NCI-H82 (cell line): ENCODE measurements around the gene MAGIX.

Experiments used
- DNase-seq: peaks from one replicate; lab custom pipeline; 2025; lab: John Stamatoyannopoulos, UW

The MAGIX gene

DNA sequence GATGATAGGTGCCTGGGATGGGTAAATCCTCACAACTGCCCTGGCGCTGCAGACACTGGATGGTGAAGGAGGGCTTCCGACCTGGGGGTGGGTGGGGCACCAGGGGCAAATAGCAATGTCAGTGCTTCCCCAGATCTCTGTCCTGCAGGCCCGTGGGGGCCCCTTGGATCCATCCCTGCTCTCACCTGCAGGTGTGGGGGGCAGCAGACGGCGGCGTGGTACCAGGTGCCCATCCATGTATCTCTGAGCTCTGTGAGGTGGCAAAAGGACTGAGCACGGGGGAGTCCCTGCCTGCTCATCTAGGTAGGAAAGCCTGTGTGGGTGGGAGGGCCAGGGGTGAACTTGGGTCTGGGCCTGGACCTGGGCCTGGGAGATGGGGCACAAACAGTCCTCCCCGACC, 44.0 kb downstream of the MAGIX start:
- no peak for DNase-seq

DNA sequence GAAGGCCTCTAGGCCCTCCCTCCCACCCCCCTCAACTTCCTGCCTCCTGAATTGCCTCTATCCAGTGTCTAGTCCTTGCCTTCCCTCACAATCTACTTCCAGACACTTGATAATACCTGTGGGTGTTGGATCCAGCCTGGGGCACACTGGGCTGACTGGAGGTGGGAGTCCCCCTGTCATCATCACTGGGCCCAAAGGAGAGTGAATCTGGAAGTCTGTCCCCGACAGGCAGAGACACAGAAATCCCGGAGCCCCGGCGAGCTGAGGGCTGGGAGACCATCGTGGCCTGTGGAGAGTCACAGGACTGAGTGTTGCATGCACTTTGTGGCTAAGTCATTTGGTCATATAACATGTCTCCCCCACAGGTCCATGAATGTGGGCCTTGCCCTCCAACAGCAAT, 45.8 kb downstream of the MAGIX start:
- no peak for DNase-seq

DNA sequence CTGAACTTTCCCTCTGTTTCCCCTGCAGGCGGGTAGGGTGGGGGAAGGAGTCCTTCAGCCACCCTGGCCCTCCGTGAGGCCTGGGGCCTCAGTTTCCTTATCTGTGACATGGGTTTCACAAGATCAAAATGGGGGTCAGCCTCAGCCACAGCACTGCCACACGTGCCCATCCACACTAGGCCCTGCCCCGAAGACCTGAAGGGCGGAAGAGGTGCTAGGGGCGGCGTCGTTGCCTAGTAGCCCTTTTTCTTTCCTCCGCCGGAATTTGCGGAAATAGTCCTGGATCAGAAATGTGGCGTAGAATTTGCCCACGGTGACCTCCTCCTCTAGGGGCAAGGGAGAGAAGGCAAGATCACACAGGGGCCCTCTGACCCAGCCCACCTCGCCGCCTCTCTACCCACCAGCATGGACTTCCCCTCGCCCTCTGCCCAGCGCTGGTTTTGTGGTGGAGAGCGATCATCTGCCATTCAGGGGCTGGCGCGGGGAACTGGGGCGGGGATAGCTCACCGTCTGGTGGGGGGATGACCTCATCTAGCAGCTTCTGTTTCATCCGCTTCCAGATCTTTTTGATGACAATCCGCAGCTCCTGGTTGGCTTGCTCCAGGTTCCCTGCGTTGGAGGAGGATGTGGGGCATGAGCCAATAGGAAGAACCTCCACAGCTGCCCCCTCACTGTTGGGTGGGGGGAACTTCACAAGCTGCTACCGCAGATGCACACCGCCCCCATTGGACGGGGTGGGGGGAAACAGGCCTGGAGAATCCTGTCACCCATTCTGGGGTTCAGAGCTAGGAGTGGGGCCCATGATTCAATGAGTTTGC, 47.1 kb downstream of the MAGIX start:
- DNase-seq: peak; percentile 90

DNA sequence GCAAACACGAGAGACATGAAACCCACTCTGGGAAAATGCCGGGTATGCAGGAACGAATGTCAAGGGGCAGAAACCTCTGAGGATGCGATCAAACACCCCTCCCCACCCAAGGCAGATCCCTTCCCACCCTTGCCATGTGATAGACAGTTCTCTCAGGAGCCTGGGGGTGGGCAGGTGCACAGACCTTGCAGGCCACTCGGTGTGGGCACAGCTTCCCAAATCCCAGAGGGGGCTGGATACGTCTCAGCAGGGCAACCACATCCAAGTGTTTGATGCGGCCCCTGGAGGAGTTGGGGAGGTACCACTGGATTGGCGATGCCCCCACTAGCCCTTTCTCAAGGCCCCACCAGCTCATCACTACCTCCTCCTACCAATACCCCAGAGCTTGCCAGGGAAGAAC, 47.8 kb downstream of the MAGIX start:
- DNase-seq: no peak

DNA sequence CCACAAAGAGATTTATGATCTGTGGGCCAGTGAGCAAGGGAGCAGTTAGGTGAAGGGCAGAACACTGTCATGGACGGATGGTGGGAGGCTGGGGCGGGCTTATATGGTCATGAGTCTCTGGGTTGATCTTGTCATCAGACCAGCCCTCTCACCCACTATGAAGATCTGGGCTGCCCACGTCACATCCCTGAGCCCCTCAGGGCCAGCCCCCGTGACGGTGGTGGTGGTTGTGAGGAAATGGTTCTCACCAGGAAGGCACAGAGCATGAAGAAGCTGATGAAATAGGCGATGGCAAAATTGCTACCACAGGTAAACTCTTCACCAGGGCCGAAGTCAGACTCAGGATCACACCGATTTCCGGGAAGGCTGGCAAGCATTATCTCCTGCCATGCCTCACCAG, 48.5 kb downstream of the MAGIX start:
- DNase-seq: no peak

DNA sequence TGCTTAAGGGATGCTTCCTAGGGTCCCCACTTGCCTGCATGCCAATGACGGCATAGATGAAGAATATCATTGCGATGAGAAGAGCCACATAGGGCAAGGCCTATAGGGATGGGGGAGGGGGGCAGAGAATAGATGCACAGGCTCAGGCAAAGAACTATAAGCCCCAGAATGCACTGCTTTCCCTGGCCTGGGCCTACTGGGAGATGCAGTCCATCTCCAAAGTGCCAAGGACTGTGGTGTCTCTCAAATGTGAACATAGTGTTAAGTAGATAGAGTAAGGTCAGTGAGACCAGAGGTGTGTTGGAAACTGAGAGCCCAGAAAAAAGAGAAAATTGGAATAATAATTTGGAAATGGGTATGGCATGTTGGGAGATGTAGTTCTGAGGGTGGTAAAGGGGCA, 49.7 kb downstream of the MAGIX start:
- no peak for DNase-seq

DNA sequence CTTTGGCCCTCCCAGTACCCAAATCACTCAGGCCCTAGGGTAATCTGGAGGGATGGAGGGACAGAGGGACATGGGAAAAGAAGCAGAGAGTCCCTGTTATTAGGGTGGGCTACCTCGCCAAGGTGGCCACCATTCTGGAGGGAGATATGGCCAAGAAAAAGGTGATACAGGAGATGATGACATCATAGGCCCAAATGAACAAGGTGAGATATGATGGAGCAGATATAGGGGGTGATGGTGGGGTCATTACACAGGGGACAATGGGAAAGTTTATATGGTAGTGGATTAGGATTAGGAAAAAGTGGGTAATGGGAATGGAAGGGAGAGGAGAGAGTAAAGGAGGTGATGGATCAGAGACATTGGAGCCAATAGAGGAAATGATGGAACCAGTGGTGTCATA, 50.3 kb downstream of the MAGIX start:
- no peak for DNase-seq

DNA sequence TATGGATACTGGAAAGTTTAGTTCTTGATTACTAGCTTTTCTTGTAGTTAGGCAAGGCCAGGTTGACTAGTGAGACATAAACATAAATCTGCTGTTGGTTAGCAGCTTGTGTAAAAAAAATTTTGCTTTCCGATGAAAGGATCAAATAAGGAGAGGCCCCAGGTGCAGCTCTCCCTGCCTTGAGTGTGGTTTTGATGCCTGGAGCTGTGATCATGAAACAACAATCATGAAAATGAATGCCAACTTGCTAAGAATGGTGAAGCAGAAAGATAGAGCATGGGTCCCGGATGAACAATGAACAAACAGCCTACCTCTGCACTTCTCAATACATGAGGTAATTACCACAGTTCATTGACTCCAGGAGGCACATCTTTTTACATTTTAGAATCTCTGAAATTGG, 51.9 kb downstream of the MAGIX start:
- no peak for DNase-seq

DNA sequence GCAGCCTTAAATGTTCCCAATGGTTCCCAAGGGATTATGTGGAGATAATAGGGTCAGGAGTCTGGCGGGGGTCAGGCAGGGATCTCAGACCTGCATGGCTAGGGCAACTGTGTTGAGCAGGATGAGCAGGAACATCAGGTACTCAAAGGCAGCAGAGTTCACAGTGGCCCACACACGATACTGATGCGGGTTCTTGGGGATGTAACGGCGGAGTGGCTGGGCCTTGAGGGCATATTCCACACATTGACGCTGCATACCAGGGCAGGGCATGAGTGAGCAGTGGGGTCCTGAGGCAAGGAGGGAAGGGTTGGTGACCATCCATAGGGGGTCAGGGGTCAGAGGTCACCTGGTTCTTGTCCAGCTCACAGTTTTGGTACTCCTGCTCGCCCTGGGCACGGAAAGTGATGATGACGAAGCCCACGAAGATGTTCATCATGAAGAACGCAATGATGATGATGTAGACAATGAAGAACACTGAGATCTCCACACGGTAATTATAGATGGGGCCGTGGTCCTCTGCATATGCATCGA, 52.5 kb downstream of the MAGIX start:
- no peak for DNase-seq
